Prostate gland (tissue), 2 donors: ENCODE measurements around the gene C10orf90.

ENCODE experiments used
- POLR2A ChIP-seq: fragments of 450-650 bp; IDR thresholded peaks from one replicate; pipeline ENCODE4 v1.6.1; 2016; ENCODE audit warnings: antibody characterized with exemption, mild to moderate bottlenecking
- TF ChIP-seq, protein P1 (sequence below), 4 experiments: fragments of 200-600 bp in 2 of 4; fragments of 450-650 bp in 2 of 4; sonication (generic) in 2 of 4; IDR thresholded peaks; 1 replicate in 3 of 4; 2 replicates in 1 of 4; pipeline ENCODE4 v1.5.1; 2016 to 2019; ENCODE audit warnings: antibody characterized with exemption in 4 of 4, mild to moderate bottlenecking in 2 of 4, moderate library complexity in 2 of 4

DNA sequence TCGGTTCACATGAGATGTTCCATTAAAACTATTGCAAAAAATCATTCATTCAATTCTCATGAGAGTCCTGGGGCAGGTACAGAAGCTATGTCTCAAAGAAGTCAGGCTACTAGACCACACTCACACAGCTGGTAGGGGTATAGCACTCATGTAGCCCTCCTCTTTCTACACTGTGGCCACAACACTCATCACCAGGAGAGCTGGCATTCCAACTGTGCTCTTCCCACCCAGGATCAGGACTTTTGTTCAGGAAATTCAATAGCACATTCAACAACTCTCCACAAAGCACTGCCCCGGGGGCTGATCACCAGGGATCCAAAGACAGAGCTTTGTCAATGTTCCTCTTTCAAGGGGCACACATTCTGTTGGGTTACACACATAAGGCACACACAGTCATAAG is 31.0 kb upstream of the C10orf90 start:
- TF ChIP-seq POLR2A, result no peak
- TF ChIP-seq, protein P1, sequence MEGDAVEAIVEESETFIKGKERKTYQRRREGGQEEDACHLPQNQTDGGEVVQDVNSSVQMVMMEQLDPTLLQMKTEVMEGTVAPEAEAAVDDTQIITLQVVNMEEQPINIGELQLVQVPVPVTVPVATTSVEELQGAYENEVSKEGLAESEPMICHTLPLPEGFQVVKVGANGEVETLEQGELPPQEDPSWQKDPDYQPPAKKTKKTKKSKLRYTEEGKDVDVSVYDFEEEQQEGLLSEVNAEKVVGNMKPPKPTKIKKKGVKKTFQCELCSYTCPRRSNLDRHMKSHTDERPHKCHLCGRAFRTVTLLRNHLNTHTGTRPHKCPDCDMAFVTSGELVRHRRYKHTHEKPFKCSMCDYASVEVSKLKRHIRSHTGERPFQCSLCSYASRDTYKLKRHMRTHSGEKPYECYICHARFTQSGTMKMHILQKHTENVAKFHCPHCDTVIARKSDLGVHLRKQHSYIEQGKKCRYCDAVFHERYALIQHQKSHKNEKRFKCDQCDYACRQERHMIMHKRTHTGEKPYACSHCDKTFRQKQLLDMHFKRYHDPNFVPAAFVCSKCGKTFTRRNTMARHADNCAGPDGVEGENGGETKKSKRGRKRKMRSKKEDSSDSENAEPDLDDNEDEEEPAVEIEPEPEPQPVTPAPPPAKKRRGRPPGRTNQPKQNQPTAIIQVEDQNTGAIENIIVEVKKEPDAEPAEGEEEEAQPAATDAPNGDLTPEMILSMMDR (IDR thresholded peaks at IDR 0.05), result no peak
